Measurements from ENCODE around the gene GRHL1. TPM values are rescaled to one million over a fixed set of nuclear protein-coding genes. Genes with fewer than 3 reads are reported as not detected.
"Not testable (repeated sequence)": the region's sequence is repeated elsewhere in the genome, so short reads cannot be mapped to it uniquely, and the experiment has no call there.

Gene GRHL1
- total and polyA plus RNA-seq, 4 donors: 3.6 to 13.7 (median 6.1) TPM

DNA sequence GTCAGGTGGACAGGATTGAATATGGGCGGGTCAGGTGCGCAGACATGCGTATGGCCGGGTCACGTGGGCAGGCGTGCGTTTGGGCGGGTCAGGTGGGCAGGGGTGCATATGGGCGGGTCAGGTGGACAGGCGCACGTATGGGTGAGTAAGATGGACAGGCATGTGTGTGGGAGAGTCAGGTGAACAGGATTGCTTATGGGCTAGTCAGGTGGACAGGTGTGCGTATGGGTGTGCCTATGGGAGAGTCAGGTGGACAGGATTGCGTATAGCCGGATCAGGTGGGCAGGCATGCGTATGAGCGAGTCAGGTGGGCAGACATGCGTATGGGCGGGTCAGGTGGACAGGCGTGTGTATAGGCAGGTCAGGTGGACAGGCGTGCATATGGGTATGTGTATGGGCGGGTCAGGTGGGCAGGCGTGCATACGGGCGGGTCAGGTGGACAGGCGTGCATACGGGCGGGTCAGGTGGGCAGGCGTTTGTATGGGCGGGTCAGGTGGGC, 61.5 kb downstream of the GRHL1 start:
- 93% methylated on average over 29 of the region's 29 CpGs for WGBS
- no peak overlapping the region for H3K27ac ChIP-seq (ENCODE audit: low read depth in 1 of 2, low read length in 2 of 2)
- H3K27me3 ChIP-seq (ENCODE audit: control insufficient read depth in 4 of 4, insufficient read depth in 4 of 4, low read length in 3 of 4): no peaks in the 10 kb centered on the region
- H3K4me1 ChIP-seq (ENCODE audit: control insufficient read depth in 4 of 4, insufficient read depth in 4 of 4, low read length in 3 of 4): peaks cover 15 to 41% (median 36%) of the 10 kb centered on the region in 4 donors
- H3K9ac ChIP-seq (ENCODE audit: low read depth in 1 of 2, low read length in 2 of 2): no peak overlapping the region
- no peaks in the 10 kb centered on the region for H3K9me3 ChIP-seq (ENCODE audit: control insufficient read depth in 4 of 4, low read length in 3 of 4)
- H3K4me3 ChIP-seq (ENCODE audit: low read depth in 1 of 3, low read length in 3 of 3): no peak overlapping the region
- DNase-seq (ENCODE audit: low spot score): no peak
- H3K36me3 ChIP-seq (ENCODE audit: control insufficient read depth in 4 of 4, insufficient read depth in 3 of 4, low read depth in 1 of 4, low read length in 3 of 4): no peaks in the 10 kb centered on the region
- TF ChIP-seq EGR1 (IDR thresholded peaks at IDR 0.05; ENCODE audit: low read depth in 2 of 2) (no peak), NR2F2 (IDR thresholded peaks at IDR 0.05) (no peak), JUND (IDR thresholded peaks at IDR 0.05) (no peak), SP1 (IDR thresholded peaks at IDR 0.05) (no peak), FOXA1 (IDR thresholded peaks at IDR 0.05) (no peak), HNF4A (conservative IDR thresholded peaks at IDR 0.05) (no peak), HNF4G (IDR thresholded peaks at IDR 0.05) (no peak), FOXA2 (IDR thresholded peaks at IDR 0.05) (no peak), TAF1 (conservative IDR thresholded peaks at IDR 0.05) (no peak), YY1 (IDR thresholded peaks at IDR 0.05) (no peak), RAD21 (IDR thresholded peaks at IDR 0.05) (no peak), GABPA (IDR thresholded peaks at IDR 0.05 in 1 of 2, conservative IDR thresholded peaks at IDR 0.05 in 1 of 2) (no peak)
- TF ChIP-seq, protein P1, sequence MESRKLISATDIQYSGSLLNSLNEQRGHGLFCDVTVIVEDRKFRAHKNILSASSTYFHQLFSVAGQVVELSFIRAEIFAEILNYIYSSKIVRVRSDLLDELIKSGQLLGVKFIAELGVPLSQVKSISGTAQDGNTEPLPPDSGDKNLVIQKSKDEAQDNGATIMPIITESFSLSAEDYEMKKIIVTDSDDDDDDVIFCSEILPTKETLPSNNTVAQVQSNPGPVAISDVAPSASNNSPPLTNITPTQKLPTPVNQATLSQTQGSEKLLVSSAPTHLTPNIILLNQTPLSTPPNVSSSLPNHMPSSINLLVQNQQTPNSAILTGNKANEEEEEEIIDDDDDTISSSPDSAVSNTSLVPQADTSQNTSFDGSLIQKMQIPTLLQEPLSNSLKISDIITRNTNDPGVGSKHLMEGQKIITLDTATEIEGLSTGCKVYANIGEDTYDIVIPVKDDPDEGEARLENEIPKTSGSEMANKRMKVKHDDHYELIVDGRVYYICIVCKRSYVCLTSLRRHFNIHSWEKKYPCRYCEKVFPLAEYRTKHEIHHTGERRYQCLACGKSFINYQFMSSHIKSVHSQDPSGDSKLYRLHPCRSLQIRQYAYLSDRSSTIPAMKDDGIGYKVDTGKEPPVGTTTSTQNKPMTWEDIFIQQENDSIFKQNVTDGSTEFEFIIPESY (IDR thresholded peaks at IDR 0.05): no peak
- TF ChIP-seq, protein P2, sequence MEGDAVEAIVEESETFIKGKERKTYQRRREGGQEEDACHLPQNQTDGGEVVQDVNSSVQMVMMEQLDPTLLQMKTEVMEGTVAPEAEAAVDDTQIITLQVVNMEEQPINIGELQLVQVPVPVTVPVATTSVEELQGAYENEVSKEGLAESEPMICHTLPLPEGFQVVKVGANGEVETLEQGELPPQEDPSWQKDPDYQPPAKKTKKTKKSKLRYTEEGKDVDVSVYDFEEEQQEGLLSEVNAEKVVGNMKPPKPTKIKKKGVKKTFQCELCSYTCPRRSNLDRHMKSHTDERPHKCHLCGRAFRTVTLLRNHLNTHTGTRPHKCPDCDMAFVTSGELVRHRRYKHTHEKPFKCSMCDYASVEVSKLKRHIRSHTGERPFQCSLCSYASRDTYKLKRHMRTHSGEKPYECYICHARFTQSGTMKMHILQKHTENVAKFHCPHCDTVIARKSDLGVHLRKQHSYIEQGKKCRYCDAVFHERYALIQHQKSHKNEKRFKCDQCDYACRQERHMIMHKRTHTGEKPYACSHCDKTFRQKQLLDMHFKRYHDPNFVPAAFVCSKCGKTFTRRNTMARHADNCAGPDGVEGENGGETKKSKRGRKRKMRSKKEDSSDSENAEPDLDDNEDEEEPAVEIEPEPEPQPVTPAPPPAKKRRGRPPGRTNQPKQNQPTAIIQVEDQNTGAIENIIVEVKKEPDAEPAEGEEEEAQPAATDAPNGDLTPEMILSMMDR (IDR thresholded peaks at IDR 0.05; ENCODE audit: low read depth, low read length, missing input control): no peak
- TF ChIP-seq, protein P3, sequence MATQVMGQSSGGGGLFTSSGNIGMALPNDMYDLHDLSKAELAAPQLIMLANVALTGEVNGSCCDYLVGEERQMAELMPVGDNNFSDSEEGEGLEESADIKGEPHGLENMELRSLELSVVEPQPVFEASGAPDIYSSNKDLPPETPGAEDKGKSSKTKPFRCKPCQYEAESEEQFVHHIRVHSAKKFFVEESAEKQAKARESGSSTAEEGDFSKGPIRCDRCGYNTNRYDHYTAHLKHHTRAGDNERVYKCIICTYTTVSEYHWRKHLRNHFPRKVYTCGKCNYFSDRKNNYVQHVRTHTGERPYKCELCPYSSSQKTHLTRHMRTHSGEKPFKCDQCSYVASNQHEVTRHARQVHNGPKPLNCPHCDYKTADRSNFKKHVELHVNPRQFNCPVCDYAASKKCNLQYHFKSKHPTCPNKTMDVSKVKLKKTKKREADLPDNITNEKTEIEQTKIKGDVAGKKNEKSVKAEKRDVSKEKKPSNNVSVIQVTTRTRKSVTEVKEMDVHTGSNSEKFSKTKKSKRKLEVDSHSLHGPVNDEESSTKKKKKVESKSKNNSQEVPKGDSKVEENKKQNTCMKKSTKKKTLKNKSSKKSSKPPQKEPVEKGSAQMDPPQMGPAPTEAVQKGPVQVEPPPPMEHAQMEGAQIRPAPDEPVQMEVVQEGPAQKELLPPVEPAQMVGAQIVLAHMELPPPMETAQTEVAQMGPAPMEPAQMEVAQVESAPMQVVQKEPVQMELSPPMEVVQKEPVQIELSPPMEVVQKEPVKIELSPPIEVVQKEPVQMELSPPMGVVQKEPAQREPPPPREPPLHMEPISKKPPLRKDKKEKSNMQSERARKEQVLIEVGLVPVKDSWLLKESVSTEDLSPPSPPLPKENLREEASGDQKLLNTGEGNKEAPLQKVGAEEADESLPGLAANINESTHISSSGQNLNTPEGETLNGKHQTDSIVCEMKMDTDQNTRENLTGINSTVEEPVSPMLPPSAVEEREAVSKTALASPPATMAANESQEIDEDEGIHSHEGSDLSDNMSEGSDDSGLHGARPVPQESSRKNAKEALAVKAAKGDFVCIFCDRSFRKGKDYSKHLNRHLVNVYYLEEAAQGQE (IDR thresholded peaks at IDR 0.05): no peak

DNA sequence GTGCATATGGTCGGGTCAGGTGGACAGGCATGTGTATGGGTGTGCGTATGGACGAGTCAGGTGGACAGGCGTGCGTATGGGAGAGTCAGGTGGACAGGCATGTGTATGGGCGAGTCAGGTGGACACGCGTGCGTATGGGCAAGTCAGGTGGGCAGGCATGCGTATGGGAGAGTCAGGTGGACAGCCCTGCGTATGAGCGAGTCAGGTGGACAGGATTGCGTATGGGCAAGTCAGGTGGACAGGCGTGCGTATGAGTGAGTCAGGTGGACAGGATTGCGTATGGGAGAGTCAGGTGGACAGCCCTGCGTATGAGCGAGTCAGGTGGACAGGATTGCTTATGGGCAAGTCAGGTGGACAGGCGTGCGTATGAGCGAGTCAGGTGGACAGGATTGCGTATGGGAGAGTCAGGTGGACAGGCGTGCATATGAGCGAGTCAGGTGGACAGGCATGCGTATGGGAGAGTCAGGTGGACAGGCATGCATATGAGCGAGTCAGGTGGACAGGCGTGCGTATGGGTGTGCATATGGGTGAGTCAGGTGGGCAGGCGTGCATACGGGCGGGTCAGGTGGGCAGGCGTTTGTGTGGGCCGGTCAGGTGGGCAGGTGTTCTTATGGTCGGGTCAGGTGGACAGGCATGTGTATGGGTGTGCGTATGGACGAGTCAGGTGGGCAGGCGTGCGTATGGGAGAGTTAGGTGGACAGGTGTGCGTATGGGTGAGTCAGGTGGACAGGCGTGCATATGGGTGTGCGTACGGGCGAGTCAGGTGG, 62.3 kb downstream of the GRHL1 start:
- not testable (repeated sequence) for H3K36me3 ChIP-seq (ENCODE audit: control insufficient read depth in 4 of 4, insufficient read depth in 3 of 4, low read depth in 1 of 4, low read length in 3 of 4); H3K9ac ChIP-seq (ENCODE audit: low read depth in 1 of 2, low read length in 2 of 2); H3K27me3 ChIP-seq (ENCODE audit: control insufficient read depth in 4 of 4, insufficient read depth in 4 of 4, low read length in 3 of 4); DNase-seq (ENCODE audit: low spot score); H3K4me3 ChIP-seq (ENCODE audit: low read depth in 1 of 3, low read length in 3 of 3); H3K9me3 ChIP-seq (ENCODE audit: control insufficient read depth in 4 of 4, low read length in 3 of 4); H3K27ac ChIP-seq (ENCODE audit: low read depth in 1 of 2, low read length in 2 of 2)
- 97% methylated on average over 43 of the region's 43 CpGs for WGBS
- H3K4me1 ChIP-seq (ENCODE audit: control insufficient read depth in 4 of 4, insufficient read depth in 4 of 4, low read length in 3 of 4): peaks cover 18 to 42% (median 34%) of the 10 kb centered on the region in 4 donors

Measured in liver (tissue), 9 donors.